ENCODE measurements around the gene ZEB2.

ZEB2 gene

DNA sequence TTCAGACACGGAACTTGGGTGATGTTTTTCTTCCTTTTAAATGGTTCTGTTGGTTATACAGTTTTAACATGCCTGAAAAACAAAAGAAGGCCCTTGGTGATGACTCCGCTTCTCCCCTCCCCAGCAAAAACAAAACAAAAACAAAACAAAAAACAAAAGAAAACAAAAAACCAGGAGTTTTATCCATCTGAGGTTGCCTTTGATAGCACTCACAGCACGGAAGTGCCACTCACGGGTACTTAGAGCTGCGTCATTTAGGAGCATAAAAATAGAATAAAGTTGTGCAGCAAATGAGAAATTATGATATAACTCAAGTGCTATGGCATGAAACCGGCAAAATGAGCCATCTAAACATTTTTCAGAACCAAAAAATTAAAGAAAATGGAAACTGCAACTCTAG lies 57.7 kb downstream of the ZEB2 start:
- peaks cover 4% of the 10 kb centered on the region; the same call in 1 of the 2 replicates for H3K79me2 ChIP-seq (ENCODE audit: insufficient read depth, low read length)
- H3K9me2 ChIP-seq (replicated peaks; ENCODE audit: low read depth, low read length): no peaks in the 10 kb centered on the region
- H3K4me2 ChIP-seq (ENCODE audit: low read depth, low read length, poor library complexity, severe bottlenecking): no peak overlapping the region
- no peaks in the 10 kb centered on the region for H3K27me3 ChIP-seq (ENCODE audit: insufficient read depth, low read length, poor library complexity, severe bottlenecking)
- H3K9ac ChIP-seq (ENCODE audit: low read depth, low read length, poor library complexity, severe bottlenecking): no peak overlapping the region
- H3K9me3 ChIP-seq (ENCODE audit: insufficient read depth, low read depth, low read length): no peaks in the 10 kb centered on the region
- no peak overlapping the region for H3K4me3 ChIP-seq (ENCODE audit: low read length, poor library complexity, severe bottlenecking)
- H4K20me1 ChIP-seq (ENCODE audit: insufficient read depth, low read length, poor library complexity, severe bottlenecking): no peaks in the 10 kb centered on the region
- no peaks in the 10 kb centered on the region for H3K36me3 ChIP-seq (ENCODE audit: insufficient read depth, low read length)
- TF ChIP-seq EZH2phosphoT487 (IDR thresholded peaks at IDR 0.05; ENCODE audit: borderline replicate concordance): no peak
- TF ChIP-seq, protein P1, sequence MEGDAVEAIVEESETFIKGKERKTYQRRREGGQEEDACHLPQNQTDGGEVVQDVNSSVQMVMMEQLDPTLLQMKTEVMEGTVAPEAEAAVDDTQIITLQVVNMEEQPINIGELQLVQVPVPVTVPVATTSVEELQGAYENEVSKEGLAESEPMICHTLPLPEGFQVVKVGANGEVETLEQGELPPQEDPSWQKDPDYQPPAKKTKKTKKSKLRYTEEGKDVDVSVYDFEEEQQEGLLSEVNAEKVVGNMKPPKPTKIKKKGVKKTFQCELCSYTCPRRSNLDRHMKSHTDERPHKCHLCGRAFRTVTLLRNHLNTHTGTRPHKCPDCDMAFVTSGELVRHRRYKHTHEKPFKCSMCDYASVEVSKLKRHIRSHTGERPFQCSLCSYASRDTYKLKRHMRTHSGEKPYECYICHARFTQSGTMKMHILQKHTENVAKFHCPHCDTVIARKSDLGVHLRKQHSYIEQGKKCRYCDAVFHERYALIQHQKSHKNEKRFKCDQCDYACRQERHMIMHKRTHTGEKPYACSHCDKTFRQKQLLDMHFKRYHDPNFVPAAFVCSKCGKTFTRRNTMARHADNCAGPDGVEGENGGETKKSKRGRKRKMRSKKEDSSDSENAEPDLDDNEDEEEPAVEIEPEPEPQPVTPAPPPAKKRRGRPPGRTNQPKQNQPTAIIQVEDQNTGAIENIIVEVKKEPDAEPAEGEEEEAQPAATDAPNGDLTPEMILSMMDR (conservative IDR thresholded peaks at IDR 0.05; ENCODE audit: low read length): no peak
- H3F3A ChIP-seq (ENCODE audit: low read depth): no peaks in the 10 kb centered on the region
- no peak overlapping the region for H2AFZ ChIP-seq (ENCODE audit: low read length)
- peaks cover 17% of the 10 kb centered on the region for H3K4me1 ChIP-seq (ENCODE audit: insufficient read depth, low read length, poor library complexity, severe bottlenecking)

DNA sequence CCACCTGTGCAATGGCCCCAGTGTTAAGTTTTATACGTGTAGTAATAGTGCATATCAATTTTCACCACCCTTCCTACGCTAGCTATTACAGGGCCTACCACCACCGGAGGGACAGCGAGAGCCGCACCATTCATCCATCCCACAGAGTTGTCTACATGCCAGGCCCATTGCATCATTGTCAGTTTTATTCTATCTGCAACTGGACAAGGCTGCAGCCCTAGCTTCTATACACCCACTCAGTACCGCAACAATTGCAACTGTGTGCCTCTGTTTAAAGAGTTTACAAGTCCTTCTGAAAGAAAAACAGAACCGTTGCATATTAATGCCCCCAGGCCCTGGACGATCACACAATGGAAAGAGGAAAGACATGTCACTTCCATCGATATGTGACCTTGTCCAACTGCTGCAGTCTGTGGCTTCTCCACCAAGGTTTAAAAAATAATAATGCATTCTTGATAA lies 58.6 kb downstream of the ZEB2 start:
- no peak overlapping the region for H3K9ac ChIP-seq (ENCODE audit: low read depth, low read length, poor library complexity, severe bottlenecking)
- H3K9me2 ChIP-seq (replicated peaks; ENCODE audit: low read depth, low read length): no peaks in the 10 kb centered on the region
- no peaks in the 10 kb centered on the region for H3F3A ChIP-seq (ENCODE audit: low read depth)
- no peaks in the 10 kb centered on the region for H3K36me3 ChIP-seq (ENCODE audit: insufficient read depth, low read length)
- H2AFZ ChIP-seq (ENCODE audit: low read length): no peak overlapping the region
- H3K27me3 ChIP-seq (ENCODE audit: insufficient read depth, low read length, poor library complexity, severe bottlenecking): no peaks in the 10 kb centered on the region
- H3K4me3 ChIP-seq (ENCODE audit: low read length, poor library complexity, severe bottlenecking): no peak overlapping the region
- no peaks in the 10 kb centered on the region for H3K9me3 ChIP-seq (ENCODE audit: insufficient read depth, low read depth, low read length)
- peaks cover 27% of the 10 kb centered on the region for H3K4me1 ChIP-seq (ENCODE audit: insufficient read depth, low read length, poor library complexity, severe bottlenecking)
- TF ChIP-seq EZH2phosphoT487 (IDR thresholded peaks at IDR 0.05; ENCODE audit: borderline replicate concordance): no peak
- TF ChIP-seq, protein P1 (conservative IDR thresholded peaks at IDR 0.05; ENCODE audit: low read length): no peak
- H4K20me1 ChIP-seq (ENCODE audit: insufficient read depth, low read length, poor library complexity, severe bottlenecking): no peaks in the 10 kb centered on the region
- H3K4me2 ChIP-seq (ENCODE audit: low read depth, low read length, poor library complexity, severe bottlenecking): no peak overlapping the region
- H3K79me2 ChIP-seq (ENCODE audit: insufficient read depth, low read length): peaks cover 4% of the 10 kb centered on the region; the same call in 1 of the 2 replicates

DNA sequence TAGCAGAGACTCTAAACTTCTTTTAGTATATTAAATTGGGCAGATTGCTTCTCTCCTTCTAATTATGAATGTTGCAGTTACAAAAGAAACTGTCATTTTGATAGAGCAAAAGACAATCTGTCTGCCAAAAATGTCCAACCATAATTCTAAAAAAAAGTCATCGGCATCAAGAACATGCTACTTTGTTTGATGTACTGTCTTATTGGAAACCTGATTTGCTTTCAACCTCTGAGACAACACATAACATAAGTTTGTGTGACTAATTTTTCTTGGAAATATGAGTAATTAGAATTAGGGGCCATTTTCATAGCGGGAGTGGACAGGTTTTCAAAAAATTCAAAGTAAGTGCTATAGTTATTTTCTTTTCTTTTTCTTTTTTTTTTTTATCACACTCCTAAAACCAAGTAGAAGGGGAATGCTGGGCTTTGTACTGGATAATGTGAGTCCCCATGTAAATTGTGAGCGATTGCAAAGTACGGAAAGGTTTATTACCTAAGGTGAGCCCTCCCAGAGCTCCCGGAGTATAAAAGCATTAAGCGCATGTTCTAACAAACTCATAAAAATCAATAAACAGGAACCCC lies 59.1 kb downstream of the ZEB2 start:
- H4K20me1 ChIP-seq (ENCODE audit: insufficient read depth, low read length, poor library complexity, severe bottlenecking): no peaks in the 10 kb centered on the region
- H3K9me2 ChIP-seq (replicated peaks; ENCODE audit: low read depth, low read length): no peaks in the 10 kb centered on the region
- TF ChIP-seq EZH2phosphoT487 (IDR thresholded peaks at IDR 0.05; ENCODE audit: borderline replicate concordance): no peak
- TF ChIP-seq, protein P1 (conservative IDR thresholded peaks at IDR 0.05; ENCODE audit: low read length): no peak
- H3F3A ChIP-seq (ENCODE audit: low read depth): no peaks in the 10 kb centered on the region
- H3K27me3 ChIP-seq (ENCODE audit: insufficient read depth, low read length, poor library complexity, severe bottlenecking): no peaks in the 10 kb centered on the region
- H3K36me3 ChIP-seq (ENCODE audit: insufficient read depth, low read length): no peaks in the 10 kb centered on the region
- H2AFZ ChIP-seq (ENCODE audit: low read length): no peak overlapping the region
- peaks cover 5% of the 10 kb centered on the region; the same call in 1 of the 2 replicates for H3K79me2 ChIP-seq (ENCODE audit: insufficient read depth, low read length)
- no peak overlapping the region for H3K4me2 ChIP-seq (ENCODE audit: low read depth, low read length, poor library complexity, severe bottlenecking)
- H3K9me3 ChIP-seq (ENCODE audit: insufficient read depth, low read depth, low read length): no peaks in the 10 kb centered on the region
- no peak overlapping the region for H3K9ac ChIP-seq (ENCODE audit: low read depth, low read length, poor library complexity, severe bottlenecking)
- peaks cover 32% of the 10 kb centered on the region for H3K4me1 ChIP-seq (ENCODE audit: insufficient read depth, low read length, poor library complexity, severe bottlenecking)
- no peak overlapping the region for H3K4me3 ChIP-seq (ENCODE audit: low read length, poor library complexity, severe bottlenecking)

Data from Loucy (cell line).